ENCODE results near the gene AGK. TPM values are rescaled to one million over a fixed set of nuclear protein-coding genes. Genes with fewer than 3 reads are reported as not detected.
"Not testable (repeated sequence)": the region's sequence is repeated elsewhere in the genome, so short reads cannot be mapped to it uniquely, and the experiment has no call there.

Gene AGK
- total and polyA plus RNA-seq, 7 donors, result 5.8 to 15.4 (median 9.0) TPM

DNA sequence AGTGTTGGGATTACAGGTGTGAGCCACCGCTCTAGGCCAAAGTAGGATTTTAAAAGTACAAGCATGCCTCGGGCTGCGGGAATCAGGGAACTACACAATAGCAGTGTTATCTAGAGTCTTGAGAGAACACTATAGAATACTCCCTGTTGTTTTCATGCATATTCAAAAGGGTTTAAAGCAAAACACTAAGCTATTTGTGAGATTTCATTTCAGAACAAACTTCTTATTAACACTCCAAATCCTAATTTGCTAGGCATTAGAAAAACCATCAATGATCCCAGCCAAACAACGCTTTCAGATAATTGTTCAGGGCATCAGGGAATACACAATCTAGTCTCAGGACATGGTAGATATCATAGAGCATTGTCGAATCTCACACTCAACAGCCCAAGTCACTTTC, 136.8 kb downstream of the AGK start:
- DNase-seq (no peak), ATAC-seq (no peak)
- intact Hi-C loops (cut with DNase I), result no loop called here
- H3K36me3 ChIP-seq (ENCODE audit: insufficient read depth in 1 of 2, low read depth in 1 of 2), result peaks cover 0 to 21% of the 10 kb centered on the region in 2 donors
- WGBS, 3 donors, result 95 to 96% (median 96%) methylated on average over 5 of the region's 5 CpGs
- H3K4me3 ChIP-seq, result no peak overlapping the region
- TF ChIP-seq, protein P1, sequence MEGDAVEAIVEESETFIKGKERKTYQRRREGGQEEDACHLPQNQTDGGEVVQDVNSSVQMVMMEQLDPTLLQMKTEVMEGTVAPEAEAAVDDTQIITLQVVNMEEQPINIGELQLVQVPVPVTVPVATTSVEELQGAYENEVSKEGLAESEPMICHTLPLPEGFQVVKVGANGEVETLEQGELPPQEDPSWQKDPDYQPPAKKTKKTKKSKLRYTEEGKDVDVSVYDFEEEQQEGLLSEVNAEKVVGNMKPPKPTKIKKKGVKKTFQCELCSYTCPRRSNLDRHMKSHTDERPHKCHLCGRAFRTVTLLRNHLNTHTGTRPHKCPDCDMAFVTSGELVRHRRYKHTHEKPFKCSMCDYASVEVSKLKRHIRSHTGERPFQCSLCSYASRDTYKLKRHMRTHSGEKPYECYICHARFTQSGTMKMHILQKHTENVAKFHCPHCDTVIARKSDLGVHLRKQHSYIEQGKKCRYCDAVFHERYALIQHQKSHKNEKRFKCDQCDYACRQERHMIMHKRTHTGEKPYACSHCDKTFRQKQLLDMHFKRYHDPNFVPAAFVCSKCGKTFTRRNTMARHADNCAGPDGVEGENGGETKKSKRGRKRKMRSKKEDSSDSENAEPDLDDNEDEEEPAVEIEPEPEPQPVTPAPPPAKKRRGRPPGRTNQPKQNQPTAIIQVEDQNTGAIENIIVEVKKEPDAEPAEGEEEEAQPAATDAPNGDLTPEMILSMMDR (IDR thresholded peaks at IDR 0.05), result no peak
- no peak overlapping the region for H3K27ac ChIP-seq
- no peaks in the 10 kb centered on the region for H3K27me3 ChIP-seq (ENCODE audit: insufficient read depth in 3 of 3, low read length in 2 of 3)
- no peaks in the 10 kb centered on the region for H3K4me1 ChIP-seq
- H3K9me3 ChIP-seq, result no peaks in the 10 kb centered on the region

DNA sequence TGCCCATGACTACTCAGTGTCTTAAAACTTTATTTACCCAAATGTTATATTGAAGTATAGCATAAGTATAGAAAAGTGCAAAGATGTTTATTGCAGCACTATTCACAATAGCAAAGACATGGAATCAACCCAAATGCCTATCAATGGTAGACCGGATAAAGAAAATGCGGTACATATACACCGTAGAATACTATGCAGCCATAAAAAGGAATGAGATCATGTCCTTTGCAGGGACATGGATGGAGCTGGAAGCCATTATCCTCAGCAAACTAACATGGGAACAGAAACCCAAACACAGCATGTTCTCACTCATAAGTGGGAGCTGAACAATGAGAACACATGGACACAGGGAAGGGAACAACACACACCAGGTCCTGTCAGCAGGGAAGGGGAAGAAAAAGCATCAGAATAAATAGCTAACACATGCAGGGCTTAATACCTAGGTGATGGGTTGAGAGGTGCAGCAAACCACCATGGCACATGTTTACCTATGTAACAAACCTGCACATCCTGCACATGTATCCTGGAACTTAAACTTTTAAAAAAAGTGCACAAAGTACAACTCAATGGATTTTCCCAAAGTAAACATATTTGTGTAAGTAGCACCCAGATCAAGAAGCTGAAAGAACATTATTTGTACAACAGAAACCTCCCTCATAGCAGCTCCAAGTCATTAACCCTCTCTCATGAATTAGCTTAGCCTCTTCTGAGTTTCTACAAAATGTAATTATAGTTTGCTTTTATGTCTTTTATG, 138.0 kb downstream of the AGK start:
- H3K4me1 ChIP-seq; H3K36me3 ChIP-seq (ENCODE audit: insufficient read depth in 1 of 2, low read depth in 1 of 2); H3K27me3 ChIP-seq (ENCODE audit: insufficient read depth in 3 of 3, low read length in 2 of 3); ATAC-seq; intact Hi-C loops (cut with DNase I); H3K9me3 ChIP-seq; H3K27ac ChIP-seq; H3K4me3 ChIP-seq; DNase-seq: not testable (repeated sequence)
- WGBS, 3 donors, result 96 to 99% (median 98%) methylated on average over 3 of the region's 3 CpGs

DNA sequence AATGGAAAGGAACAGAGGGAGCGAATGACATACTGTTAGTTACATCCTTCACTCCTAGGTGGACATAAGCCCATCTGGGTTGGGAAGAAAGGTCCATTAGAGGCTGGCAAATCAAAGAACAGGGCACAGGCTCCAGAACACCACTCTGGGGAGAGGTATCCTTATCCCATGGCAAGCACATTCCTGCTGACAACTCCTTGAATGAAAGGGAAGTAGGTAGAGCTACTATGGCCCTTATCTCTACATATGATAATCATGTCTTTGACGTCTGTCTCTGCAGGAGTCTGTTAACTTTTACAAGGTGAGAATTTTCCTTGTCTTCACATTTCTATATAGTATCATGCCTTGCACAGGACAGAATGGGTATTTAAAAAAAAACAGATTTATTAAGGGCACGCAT, 140.3 kb downstream of the AGK start:
- Histone ChIP-seq H3K9me3 (no peaks in the 10 kb centered on the region), H3K27ac (no peak overlapping the region), H3K27me3 (ENCODE audit: insufficient read depth in 3 of 3, low read length in 2 of 3) (no peaks in the 10 kb centered on the region), H3K4me1 (no peaks in the 10 kb centered on the region), H3K36me3 (ENCODE audit: insufficient read depth in 1 of 2, low read depth in 1 of 2) (no peaks in the 10 kb centered on the region), H3K4me3 (no peak overlapping the region)
- TF ChIP-seq, protein P1 (IDR thresholded peaks at IDR 0.05), result no peak
- no peak for DNase-seq
- ATAC-seq, result no peak
- intact Hi-C loops (cut with DNase I), result no loop called here
- WGBS, 3 donors, result 89 to 91% (median 91%) methylated on average over 3 of the region's 3 CpGs

DNA sequence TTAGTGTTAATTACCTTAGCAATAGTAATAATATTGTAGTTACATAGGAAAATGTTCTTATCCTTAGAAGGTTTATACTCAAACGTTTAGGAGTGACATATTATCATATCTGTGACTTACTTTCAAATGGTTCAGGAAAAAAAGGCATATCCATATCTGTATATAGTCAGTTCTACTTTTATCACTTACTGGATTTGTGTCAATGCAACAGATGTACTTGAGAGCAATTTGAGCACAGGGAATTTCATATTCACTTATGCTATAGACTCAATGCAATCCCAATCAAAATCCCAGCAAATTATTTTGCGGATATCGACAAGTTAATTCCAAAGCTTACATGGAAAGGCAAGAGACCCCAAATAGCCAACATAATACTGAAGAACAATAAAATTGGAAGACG, 140.8 kb downstream of the AGK start:
- Histone ChIP-seq H3K4me1 (no peaks in the 10 kb centered on the region), H3K27ac (no peak overlapping the region), H3K27me3 (ENCODE audit: insufficient read depth in 3 of 3, low read length in 2 of 3) (no peaks in the 10 kb centered on the region), H3K36me3 (ENCODE audit: insufficient read depth in 1 of 2, low read depth in 1 of 2) (no peaks in the 10 kb centered on the region), H3K4me3 (no peak overlapping the region), H3K9me3 (no peaks in the 10 kb centered on the region)
- 90 to 92% (median 91%) methylated on average over 4 of the region's 4 CpGs for WGBS, 3 donors
- DNase-seq (no peak), ATAC-seq (no peak)
- TF ChIP-seq, protein P1 (IDR thresholded peaks at IDR 0.05), result no peak
- intact Hi-C loops (cut with DNase I), result no loop called here

DNA sequence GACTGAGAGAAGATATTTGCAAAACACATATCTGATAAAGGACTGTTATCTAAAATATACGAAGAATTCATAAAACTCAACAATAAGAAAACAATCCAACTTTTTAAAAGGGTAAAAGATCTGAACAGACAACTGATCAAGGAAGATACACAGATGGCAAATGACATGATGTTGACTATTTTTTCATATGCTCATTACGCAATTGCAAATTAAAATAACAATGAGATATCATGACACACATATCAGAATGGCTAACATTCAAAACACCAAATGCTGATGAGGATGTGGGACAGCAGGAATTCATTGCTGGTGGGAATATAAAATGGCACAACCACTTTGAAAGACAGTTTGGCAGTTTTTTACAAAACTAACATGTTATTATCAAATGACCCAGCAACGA, 141.9 kb downstream of the AGK start:
- WGBS, 3 donors, result 87 to 94% (median 89%) methylated on average over 3 of the region's 3 CpGs
- intact Hi-C loops (cut with DNase I), result no loop called here
- no peak for DNase-seq

More for the DNA sequence above, 141.9 kb downstream of the AGK start:
- ATAC-seq, result no peak
- H3K27me3 ChIP-seq (ENCODE audit: insufficient read depth in 3 of 3, low read length in 2 of 3), result no peaks in the 10 kb centered on the region
- H3K9me3 ChIP-seq, result no peaks in the 10 kb centered on the region
- no peak overlapping the region for H3K4me3 ChIP-seq
- H3K27ac ChIP-seq, result no peak overlapping the region
- no peaks in the 10 kb centered on the region for H3K4me1 ChIP-seq
- no peaks in the 10 kb centered on the region for H3K36me3 ChIP-seq (ENCODE audit: insufficient read depth in 1 of 2, low read depth in 1 of 2)
- TF ChIP-seq, protein P1 (IDR thresholded peaks at IDR 0.05), result no peak

Measured in psoas muscle (tissue), 8 donors.